K562 (cell line): ENCODE measurements around the gene RBM4B. TPM values are rescaled to one million over a fixed set of nuclear protein-coding genes. Genes with fewer than 3 reads are reported as not detected.
A peak's percentile ranks its signal among the peaks of the same experiment; 100 is the strongest.

Experiments
- ARID1B ChIP-seq: fragments of 450-650 bp; IDR thresholded peaks from 2 replicates; pipeline ENCODE4 v1.6.1; 2016; ENCODE audit warnings: antibody characterized with exemption, mild to moderate bottlenecking, inconsistent platforms
- KAT2B ChIP-seq: IDR thresholded peaks from one replicate; pipeline ENCODE4 v1.6.1; 2012; ENCODE audit warnings: low read depth, mild to moderate bottlenecking, control low read depth, inconsistent platforms, low read length, moderate library complexity
- KLF13 ChIP-seq: fragments of 450-650 bp; IDR thresholded peaks from 2 replicates; pipeline ENCODE4 v1.6.1; 2016; ENCODE audit warnings: missing genetic modification characterization, low read depth, mild to moderate bottlenecking, missing compliant biosample characterization, moderate library complexity, borderline replicate concordance
- NCOA4 ChIP-seq: fragments of 450-650 bp; IDR thresholded peaks from 2 replicates; pipeline ENCODE4 v1.6.1; 2018; ENCODE audit warnings: mild to moderate bottlenecking; ENCODE audit not compliant: partially characterized antibody
- NR2C1 ChIP-seq, 2 experiments: fragments of 450-650 bp; IDR thresholded peaks; 2 replicates each; pipeline ENCODE4 v1.6.1; 2017; ENCODE audit warnings: mild to moderate bottlenecking in 2 of 2, antibody characterized with exemption in 1 of 2, inconsistent platforms in 1 of 2, missing compliant biosample characterization in 1 of 2, missing genetic modification characterization in 1 of 2
- SMAD1 ChIP-seq: fragments of 150-350 bp; IDR thresholded peaks from 2 replicates; pipeline ENCODE4 v1.6.1; 2014; ENCODE audit warnings: low read length, low read depth; ENCODE audit not compliant: partially characterized antibody
- SMAD3 ChIP-seq: fragments of 450-650 bp; formaldehyde crosslinking; conservative IDR thresholded peaks from 2 replicates; pipeline ENCODE4 v1.4.0; 2020; ENCODE audit warnings: mild to moderate bottlenecking
- SNRNP70 ChIP-seq: fragments of 200-400 bp; formaldehyde crosslinking; optimal IDR thresholded peaks from 2 replicates; pipeline ENCODE3; 2017; ENCODE audit warnings: low read depth, low read length
- SOX6 ChIP-seq: fragments of 450-650 bp; IDR thresholded peaks from 2 replicates; pipeline ENCODE4 v1.6.1; 2014; ENCODE audit warnings: mild to moderate bottlenecking
- ZMIZ1 ChIP-seq, 2 experiments: fragments of 150-350 bp in 1 of 2; IDR thresholded peaks; 2 replicates each; pipeline ENCODE4 v1.6.1; 2012 to 2016; ENCODE audit warnings: low read depth in 2 of 2, low read length in 2 of 2, mild to moderate bottlenecking in 1 of 2, moderate library complexity in 1 of 2
- ZNF134 ChIP-seq: fragments of 250-450 bp; sonication (Bioruptor Pico); conservative IDR thresholded peaks from 2 replicates; pipeline ENCODE4 v1.4.0; 2020
- ZNF239 ChIP-seq: fragments of 250-450 bp; sonication (Bioruptor Pico); IDR thresholded peaks from 2 replicates; pipeline ENCODE4 v1.4.0; 2020; ENCODE audit warnings: mild to moderate bottlenecking
- ZNF785 ChIP-seq: fragments of 250-450 bp; sonication (Bioruptor Pico); IDR thresholded peaks from 2 replicates; pipeline ENCODE4 v1.4.0; 2020; ENCODE audit warnings: mild to moderate bottlenecking
- polyA plus RNA-seq, 8 experiments: library from polyadenylated mRNA; depleted of rRNA in 4 of 8; stranded (reverse) in 5 of 8; unstranded in 3 of 8; fragments of >200 nt; fragmentation: Nextera tagmentation in 2 of 8; fragmentation: Illumina TruSeq in 1 of 8; extraction: Ambion mirVana in 2 of 8; extraction: Trizol in 1 of 8; gene quantifications; 2 replicates each; pipeline versions ENCODE4 v1.2.1 to v1.2.3, GENCODE V29; 2011 to 2014; ENCODE audit warnings: inconsistent platforms in 1 of 8, missing spikeins in 1 of 8
- total RNA-seq, 7 experiments: library from RNA; depleted of rRNA in 6 of 7; stranded (reverse); fragments of >200 nt in 6 of 7; fragmentation: Illumina TruSeq in 2 of 7; extraction: Trizol in 2 of 7; gene quantifications; 2 replicates each; pipeline versions ENCODE4 v1.2.1 to v1.2.3, GENCODE V29; 2011 to 2021; ENCODE audit warnings: low replicate concordance in 1 of 7
- TF ChIP-seq, protein P1 (sequence below): fragments of 450-650 bp; formaldehyde crosslinking; IDR thresholded peaks from 2 replicates; pipeline ENCODE4 v1.4.0; 2020; ENCODE audit warnings: mild to moderate bottlenecking, moderate library complexity
- TF ChIP-seq, protein P2 (sequence below): sonication (generic); formaldehyde crosslinking; IDR thresholded peaks from 2 replicates; pipeline ENCODE4 v1.8.0; 2023; ENCODE audit warnings: mild to moderate bottlenecking, missing genetic modification reagents
- TF ChIP-seq, protein P3 (sequence below): fragments of 250-450 bp; sonication (Bioruptor Pico); IDR thresholded peaks from 2 replicates; pipeline ENCODE4 v1.4.0; 2020; ENCODE audit warnings: borderline replicate concordance
- TF ChIP-seq, protein P4 (sequence below): sonication (generic); formaldehyde crosslinking; IDR thresholded peaks from 2 replicates; pipeline ENCODE4 v1.8.1; 2023; ENCODE audit warnings: mild to moderate bottlenecking, missing genetic modification reagents

RBM4B gene
- total and polyA plus RNA-seq, 9 of the 15 experiments (the other 6 are each of a cell fraction or from before 2014, with no cell fraction given): 14.6 to 39.9 (median 23.3) TPM

DNA sequence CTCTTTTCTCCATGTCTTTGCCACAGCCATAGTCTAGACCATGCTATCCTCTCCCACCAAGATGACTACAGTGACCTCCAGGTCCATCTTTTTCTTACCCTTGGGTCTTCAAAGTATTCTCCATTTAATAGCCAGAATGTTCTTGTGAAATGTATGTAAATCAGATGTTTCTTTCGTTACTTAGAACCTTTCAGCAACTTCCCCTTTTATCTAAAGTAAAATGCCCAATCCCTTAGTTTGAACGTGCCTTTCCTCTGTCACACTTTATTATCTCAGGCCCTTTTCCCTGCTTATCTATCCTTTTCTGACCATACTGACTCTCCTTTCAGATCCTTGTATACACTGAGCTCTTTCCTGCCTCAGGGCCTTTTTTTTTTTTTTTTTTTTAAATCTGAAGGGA, 17.9 kb downstream of the RBM4B start (continued):
- TF ChIP-seq ZMIZ1 (IDR thresholded peaks at IDR 0.05; ENCODE audit: low read depth in 2 of 2, low read length in 2 of 2) (no peak), SMAD3 (no peak), ZNF785 (no peak), KLF13 (tag) (no peak), NR2C1 (IDR thresholded peaks at IDR 0.05) (no peak), NR2C1 (tag; IDR thresholded peaks at IDR 0.05) (no peak), NCOA4 (no peak), SOX6 (peak; percentile 77; the same call in 1 of the 2 replicates), SMAD1 (no peak), ZNF134 (no peak), ZNF239 (no peak), SNRNP70 (no peak), ARID1B (peak; percentile 52), KAT2B (no peak)
- TF ChIP-seq, protein P1, sequence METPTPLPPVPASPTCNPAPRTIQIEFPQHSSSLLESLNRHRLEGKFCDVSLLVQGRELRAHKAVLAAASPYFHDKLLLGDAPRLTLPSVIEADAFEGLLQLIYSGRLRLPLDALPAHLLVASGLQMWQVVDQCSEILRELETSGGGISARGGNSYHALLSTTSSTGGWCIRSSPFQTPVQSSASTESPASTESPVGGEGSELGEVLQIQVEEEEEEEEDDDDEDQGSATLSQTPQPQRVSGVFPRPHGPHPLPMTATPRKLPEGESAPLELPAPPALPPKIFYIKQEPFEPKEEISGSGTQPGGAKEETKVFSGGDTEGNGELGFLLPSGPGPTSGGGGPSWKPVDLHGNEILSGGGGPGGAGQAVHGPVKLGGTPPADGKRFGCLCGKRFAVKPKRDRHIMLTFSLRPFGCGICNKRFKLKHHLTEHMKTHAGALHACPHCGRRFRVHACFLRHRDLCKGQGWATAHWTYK (CRISPR knock-in tag): no peak
- TF ChIP-seq, protein P2, sequence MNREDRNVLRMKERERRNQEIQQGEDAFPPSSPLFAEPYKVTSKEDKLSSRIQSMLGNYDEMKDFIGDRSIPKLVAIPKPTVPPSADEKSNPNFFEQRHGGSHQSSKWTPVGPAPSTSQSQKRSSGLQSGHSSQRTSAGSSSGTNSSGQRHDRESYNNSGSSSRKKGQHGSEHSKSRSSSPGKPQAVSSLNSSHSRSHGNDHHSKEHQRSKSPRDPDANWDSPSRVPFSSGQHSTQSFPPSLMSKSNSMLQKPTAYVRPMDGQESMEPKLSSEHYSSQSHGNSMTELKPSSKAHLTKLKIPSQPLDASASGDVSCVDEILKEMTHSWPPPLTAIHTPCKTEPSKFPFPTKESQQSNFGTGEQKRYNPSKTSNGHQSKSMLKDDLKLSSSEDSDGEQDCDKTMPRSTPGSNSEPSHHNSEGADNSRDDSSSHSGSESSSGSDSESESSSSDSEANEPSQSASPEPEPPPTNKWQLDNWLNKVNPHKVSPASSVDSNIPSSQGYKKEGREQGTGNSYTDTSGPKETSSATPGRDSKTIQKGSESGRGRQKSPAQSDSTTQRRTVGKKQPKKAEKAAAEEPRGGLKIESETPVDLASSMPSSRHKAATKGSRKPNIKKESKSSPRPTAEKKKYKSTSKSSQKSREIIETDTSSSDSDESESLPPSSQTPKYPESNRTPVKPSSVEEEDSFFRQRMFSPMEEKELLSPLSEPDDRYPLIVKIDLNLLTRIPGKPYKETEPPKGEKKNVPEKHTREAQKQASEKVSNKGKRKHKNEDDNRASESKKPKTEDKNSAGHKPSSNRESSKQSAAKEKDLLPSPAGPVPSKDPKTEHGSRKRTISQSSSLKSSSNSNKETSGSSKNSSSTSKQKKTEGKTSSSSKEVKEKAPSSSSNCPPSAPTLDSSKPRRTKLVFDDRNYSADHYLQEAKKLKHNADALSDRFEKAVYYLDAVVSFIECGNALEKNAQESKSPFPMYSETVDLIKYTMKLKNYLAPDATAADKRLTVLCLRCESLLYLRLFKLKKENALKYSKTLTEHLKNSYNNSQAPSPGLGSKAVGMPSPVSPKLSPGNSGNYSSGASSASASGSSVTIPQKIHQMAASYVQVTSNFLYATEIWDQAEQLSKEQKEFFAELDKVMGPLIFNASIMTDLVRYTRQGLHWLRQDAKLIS: no peak
- TF ChIP-seq, protein P3, sequence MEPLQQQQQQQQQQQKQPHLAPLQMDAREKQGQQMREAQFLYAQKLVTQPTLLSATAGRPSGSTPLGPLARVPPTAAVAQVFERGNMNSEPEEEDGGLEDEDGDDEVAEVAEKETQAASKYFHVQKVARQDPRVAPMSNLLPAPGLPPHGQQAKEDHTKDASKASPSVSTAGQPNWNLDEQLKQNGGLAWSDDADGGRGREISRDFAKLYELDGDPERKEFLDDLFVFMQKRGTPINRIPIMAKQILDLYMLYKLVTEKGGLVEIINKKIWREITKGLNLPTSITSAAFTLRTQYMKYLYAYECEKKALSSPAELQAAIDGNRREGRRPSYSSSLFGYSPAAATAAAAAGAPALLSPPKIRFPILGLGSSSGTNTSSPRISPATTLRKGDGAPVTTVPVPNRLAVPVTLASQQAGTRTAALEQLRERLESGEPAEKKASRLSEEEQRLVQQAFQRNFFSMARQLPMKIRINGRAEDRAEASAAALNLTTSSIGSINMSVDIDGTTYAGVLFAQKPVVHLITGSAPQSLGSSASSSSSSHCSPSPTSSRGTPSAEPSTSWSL: no peak
- TF ChIP-seq, protein P4, sequence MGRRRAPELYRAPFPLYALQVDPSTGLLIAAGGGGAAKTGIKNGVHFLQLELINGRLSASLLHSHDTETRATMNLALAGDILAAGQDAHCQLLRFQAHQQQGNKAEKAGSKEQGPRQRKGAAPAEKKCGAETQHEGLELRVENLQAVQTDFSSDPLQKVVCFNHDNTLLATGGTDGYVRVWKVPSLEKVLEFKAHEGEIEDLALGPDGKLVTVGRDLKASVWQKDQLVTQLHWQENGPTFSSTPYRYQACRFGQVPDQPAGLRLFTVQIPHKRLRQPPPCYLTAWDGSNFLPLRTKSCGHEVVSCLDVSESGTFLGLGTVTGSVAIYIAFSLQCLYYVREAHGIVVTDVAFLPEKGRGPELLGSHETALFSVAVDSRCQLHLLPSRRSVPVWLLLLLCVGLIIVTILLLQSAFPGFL (CRISPR knock-in tag): no peak
